ENCODE data around the gene CACNA1C. TPM values are rescaled to one million over a fixed set of nuclear protein-coding genes. Genes with fewer than 3 reads are reported as not detected.

CACNA1C gene
- total RNA-seq, 1 experiment from 2014 or later: 3.7 TPM

GRCh38 chr12:2170376-2170775 lies 117.6 kb downstream of the CACNA1C start:
- peak; percentile 21 for DNase-seq (ENCODE audit: low spot score)
- peaks cover 9% of the 10 kb centered on the region for H3K9me3 ChIP-seq (ENCODE audit: low read depth, low read length, poor library complexity, severe bottlenecking)
- no TSS peak for BruUV-seq (replicated peaks)
- H3K27me3 ChIP-seq (replicated peaks; ENCODE audit: insufficient read depth, low read depth, low read length, poor library complexity): no peaks in the 10 kb centered on the region
- no peak overlapping the region for H3K27ac ChIP-seq (ENCODE audit: low read depth, low read length, poor library complexity, severe bottlenecking)
- H3K36me3 ChIP-seq (ENCODE audit: insufficient read depth, low read length, poor library complexity, severe bottlenecking): no peaks in the 10 kb centered on the region
- TF ChIP-seq CTCF (conservative IDR thresholded peaks at IDR 0.05; ENCODE audit: low read depth, low read length): no peak
- no peak for TF ChIP-seq EZH2 (IDR thresholded peaks at IDR 0.05; ENCODE audit: borderline replicate concordance, low read depth, low read length, poor library complexity, severe bottlenecking)
- peaks cover 39% of the 10 kb centered on the region for H3K4me1 ChIP-seq (ENCODE audit: insufficient read depth, low read length, poor library complexity, severe bottlenecking)
- H3K4me3 ChIP-seq (ENCODE audit: low read depth, low read length, poor library complexity, severe bottlenecking): no peak overlapping the region
- intact Hi-C loops (cut with micrococcal nuclease; ENCODE audit: unreplicated experiment): no loop called here
- CTCF ChIA-PET: no interaction called here
- POLR2A ChIA-PET (ENCODE audit: low non-redundant PET): no interaction called here

GRCh38 chr12:2171672-2172426 lies 119.1 kb downstream of the CACNA1C start:
- no peaks in the 10 kb centered on the region for H3K27me3 ChIP-seq (replicated peaks; ENCODE audit: insufficient read depth, low read depth, low read length, poor library complexity)
- H3K36me3 ChIP-seq (ENCODE audit: insufficient read depth, low read length, poor library complexity, severe bottlenecking): no peaks in the 10 kb centered on the region
- CTCF ChIA-PET: interaction anchor here (0.7 kb wide), 1 partner anchor 72 kb away, joined by 3 read pairs; no protein-coding TSS in a partner anchor
- no peak overlapping the region for H3K4me3 ChIP-seq (ENCODE audit: low read depth, low read length, poor library complexity, severe bottlenecking)
- H3K4me1 ChIP-seq (ENCODE audit: insufficient read depth, low read length, poor library complexity, severe bottlenecking): peaks cover 25% of the 10 kb centered on the region
- TF ChIP-seq EZH2 (IDR thresholded peaks at IDR 0.05; ENCODE audit: borderline replicate concordance, low read depth, low read length, poor library complexity, severe bottlenecking): no peak
- no peak for TF ChIP-seq CTCF (conservative IDR thresholded peaks at IDR 0.05; ENCODE audit: low read depth, low read length)
- POLR2A ChIA-PET (ENCODE audit: low non-redundant PET): no interaction called here
- DNase-seq (ENCODE audit: low spot score): peak; percentile 34
- peak overlapping the region; percentile 74 for H3K27ac ChIP-seq (ENCODE audit: low read depth, low read length, poor library complexity, severe bottlenecking)
- no TSS peak for BruUV-seq (replicated peaks)
- intact Hi-C loops (cut with micrococcal nuclease; ENCODE audit: unreplicated experiment): no loop called here
- H3K9me3 ChIP-seq (ENCODE audit: low read depth, low read length, poor library complexity, severe bottlenecking): peaks cover 8% of the 10 kb centered on the region

- intact Hi-C loops (cut with micrococcal nuclease; ENCODE audit: unreplicated experiment): no loop called here
- peak overlapping the region; percentile 74 for H3K27ac ChIP-seq (ENCODE audit: low read depth, low read length, poor library complexity, severe bottlenecking)
- H3K4me3 ChIP-seq (ENCODE audit: low read depth, low read length, poor library complexity, severe bottlenecking): no peak overlapping the region
Observed at GRCh38 chr12:2172491-2173214, 119.9 kb downstream of the CACNA1C start.

More at GRCh38 chr12:2172491-2173214, 119.9 kb downstream of the CACNA1C start:
- POLR2A ChIA-PET (ENCODE audit: low non-redundant PET): no interaction called here
- Histone ChIP-seq H3K36me3 (ENCODE audit: insufficient read depth, low read length, poor library complexity, severe bottlenecking) (no peaks in the 10 kb centered on the region), H3K27me3 (replicated peaks; ENCODE audit: insufficient read depth, low read depth, low read length, poor library complexity) (no peaks in the 10 kb centered on the region), H3K4me1 (ENCODE audit: insufficient read depth, low read length, poor library complexity, severe bottlenecking) (peaks cover 25% of the 10 kb centered on the region), H3K9me3 (ENCODE audit: low read depth, low read length, poor library complexity, severe bottlenecking) (peaks cover under 1% of the 10 kb centered on the region)
- TF ChIP-seq EZH2 (IDR thresholded peaks at IDR 0.05; ENCODE audit: borderline replicate concordance, low read depth, low read length, poor library complexity, severe bottlenecking): no peak
- no peak for TF ChIP-seq CTCF (conservative IDR thresholded peaks at IDR 0.05; ENCODE audit: low read depth, low read length)
- DNase-seq (ENCODE audit: low spot score): peak; percentile 88
- CTCF ChIA-PET: interaction anchor here (0.7 kb wide), 1 partner anchor 71 kb away, joined by 3 read pairs; no protein-coding TSS in a partner anchor
- BruUV-seq (replicated peaks): no TSS peak

Data from A673 (cell line).